Measurements from ENCODE around the gene KSR1. TPM values are rescaled to one million over a fixed set of nuclear protein-coding genes. Genes with fewer than 3 reads are reported as not detected.

The KSR1 gene
- total RNA-seq, 1 donor from 2014 or later: 19.3 TPM

DNA sequence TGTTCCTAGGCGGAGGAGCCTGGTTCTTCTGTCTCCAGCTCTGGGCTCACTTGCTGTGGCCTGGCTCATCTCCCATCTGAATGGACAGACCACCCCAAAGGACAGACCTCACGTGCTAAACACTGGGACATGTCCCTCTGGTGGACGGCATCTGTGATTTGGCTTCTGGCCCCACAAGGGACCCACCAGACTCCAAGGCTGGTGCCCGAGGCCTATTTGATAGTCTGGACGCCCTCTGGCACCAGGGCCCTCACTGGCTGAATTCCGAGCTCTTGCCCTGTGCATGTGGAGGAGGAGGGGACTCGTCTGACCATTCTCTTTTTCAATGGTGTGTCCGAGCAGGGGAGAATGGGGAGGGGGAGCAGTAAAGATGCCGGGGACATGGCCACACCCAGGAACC is 112.0 kb downstream of the KSR1 start:
- no peak for DNase-seq (ENCODE audit: low read depth, low spot score)

DNA sequence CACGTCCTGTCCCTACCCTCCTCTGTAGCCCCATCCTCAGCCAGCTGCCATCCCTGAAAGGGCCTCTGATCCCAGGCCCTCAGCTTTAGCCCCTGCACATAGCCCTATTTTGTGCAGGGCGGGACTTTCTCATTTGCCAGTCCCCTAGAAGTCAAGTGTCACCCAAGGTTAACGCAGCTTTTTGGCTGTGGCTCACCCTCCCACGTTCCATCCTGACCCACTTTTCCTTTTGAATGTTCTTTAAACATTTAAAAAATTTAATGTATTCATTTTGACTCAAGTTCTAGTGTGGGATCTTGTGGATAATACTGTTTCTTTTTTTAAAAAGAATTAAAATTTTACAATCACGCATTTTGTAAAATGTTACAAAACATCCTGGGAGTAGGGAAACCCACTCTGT is 112.6 kb downstream of the KSR1 start:
- DNase-seq (ENCODE audit: low read depth, low spot score): no peak

DNA sequence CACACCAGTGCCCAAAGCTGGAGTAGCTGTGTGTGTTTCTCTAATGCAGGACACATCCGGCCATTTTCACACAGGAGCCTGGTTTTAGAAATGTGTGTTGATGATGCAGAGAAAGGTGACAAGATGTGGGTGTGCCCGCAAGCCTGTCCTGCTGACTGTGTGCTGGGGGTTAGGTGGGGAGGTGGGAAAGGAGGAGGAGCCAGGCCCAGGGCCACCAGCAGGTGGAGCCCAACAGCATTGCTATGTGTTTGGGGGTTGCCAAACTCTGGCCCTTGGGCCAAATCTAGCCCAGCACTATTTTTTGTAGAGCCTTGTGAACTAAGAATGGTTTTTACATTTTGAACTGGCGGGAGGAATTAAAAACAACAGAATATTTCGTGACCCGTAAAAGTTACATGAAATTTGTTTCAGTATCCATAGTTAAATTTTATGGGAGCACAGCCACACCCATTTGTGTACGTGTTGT is 113.0 kb downstream of the KSR1 start:
- DNase-seq (ENCODE audit: low read depth, low spot score): no peak

DNA sequence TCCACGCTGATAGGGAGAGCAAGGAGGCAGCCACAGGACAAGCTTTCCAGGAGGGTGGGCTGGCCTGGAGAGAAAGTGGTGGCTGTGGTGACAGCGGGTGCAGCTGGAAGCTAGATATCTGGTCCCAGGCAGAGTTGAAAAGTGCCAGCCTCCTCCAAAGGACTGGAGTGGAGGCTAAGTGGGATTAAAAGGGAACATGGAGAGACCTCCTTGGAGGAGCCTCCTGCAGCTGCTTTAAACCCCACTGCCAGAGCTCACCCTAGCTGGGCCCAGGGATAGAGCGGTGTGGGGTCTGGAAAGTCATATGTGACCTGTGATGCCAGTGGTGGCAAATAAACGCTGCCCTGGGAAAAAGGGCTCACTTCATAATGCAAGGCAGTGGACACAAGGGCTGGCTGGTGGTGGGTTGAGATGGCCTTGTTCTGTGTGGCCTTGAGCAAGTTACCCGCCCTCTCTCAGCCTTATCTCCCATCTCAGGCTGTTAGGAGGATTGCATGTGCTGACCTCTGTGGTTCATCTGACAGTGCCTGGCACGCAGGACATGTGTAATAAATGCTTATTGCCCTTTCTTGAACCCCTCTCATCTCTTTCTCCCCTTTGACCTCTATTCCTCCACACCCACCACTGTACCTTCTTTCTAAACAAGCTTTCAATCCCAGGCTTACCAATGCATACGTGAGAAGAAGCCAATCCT is 113.8 kb downstream of the KSR1 start:
- no peak for DNase-seq (ENCODE audit: low read depth, low spot score)

DNA sequence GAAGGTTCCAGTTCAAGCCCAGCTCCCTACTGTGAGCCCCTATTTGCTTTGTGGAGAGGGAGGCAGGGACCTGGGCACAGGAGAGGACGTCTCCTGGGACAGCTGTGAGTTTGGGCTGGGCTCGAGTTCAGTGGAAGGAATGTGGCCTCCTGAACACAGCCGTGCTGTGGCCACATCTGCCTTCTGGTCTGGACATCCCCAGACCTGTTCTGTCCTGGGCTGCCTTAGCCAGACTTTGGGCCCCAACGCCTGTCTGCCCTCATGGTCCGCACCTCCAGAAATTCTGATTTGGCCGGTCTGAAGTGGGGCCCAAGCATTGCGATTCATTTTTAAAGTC is 114.3 kb downstream of the KSR1 start:
- DNase-seq (ENCODE audit: low read depth, low spot score): no peak

DNA sequence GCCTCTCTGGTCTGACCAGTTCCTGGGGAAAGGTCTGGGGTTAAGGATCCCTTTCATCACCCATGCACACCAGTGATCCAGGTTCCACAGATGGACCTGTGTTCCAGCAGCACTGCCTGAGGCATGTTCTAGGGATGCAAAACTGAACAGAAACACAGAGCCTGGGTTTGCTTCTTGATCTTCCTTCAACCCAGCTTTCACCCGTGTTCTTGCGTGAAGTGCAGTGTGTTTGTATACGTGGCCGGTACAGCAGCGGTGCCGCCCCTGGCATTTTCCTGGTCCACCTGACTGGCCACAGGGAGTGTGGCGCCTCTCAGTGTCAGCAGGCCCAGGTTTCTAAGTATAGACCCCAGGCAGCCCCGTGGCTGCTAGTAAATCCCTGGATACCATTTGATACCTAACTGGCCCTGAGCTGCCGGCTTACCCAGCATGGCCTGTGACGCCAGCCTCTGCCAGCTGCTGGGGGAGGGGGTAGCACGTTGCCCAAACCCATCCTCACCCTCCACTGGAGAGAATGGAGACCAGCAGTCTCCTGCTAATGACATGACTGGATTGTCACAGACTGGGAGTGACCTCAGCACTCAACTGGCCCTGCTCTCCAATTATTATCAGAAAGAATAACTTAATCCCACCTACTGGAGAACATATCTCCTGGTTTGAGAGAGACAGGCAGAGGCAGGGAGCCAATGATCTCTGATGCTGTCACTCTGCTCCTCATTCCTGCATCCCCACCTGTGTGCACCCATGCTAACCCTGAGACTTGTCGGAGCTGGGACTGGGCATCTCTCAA is 115.5 kb downstream of the KSR1 start:
- no peak for DNase-seq (ENCODE audit: low read depth, low spot score)

DNA sequence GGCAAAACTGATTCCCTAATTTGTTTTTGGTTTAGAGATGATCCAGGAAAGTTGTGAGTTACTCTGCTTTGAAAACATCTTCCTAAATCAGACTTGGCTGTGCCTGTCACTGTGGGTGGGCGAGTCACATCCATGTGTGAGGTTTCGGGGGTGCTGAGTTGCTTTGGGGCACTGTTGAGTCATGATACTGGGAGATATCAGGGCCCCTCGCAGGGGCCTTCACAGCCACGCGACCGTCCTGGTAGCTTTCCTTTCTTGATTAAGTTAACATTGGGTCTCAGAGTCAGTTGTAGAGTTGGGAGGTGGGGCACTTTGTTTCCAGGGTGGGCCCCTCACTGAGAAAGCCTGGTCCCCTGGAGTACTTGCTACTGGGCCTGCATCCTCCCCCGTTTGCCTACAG is 116.4 kb downstream of the KSR1 start:
- DNase-seq (ENCODE audit: low read depth, low spot score): no peak

DNA sequence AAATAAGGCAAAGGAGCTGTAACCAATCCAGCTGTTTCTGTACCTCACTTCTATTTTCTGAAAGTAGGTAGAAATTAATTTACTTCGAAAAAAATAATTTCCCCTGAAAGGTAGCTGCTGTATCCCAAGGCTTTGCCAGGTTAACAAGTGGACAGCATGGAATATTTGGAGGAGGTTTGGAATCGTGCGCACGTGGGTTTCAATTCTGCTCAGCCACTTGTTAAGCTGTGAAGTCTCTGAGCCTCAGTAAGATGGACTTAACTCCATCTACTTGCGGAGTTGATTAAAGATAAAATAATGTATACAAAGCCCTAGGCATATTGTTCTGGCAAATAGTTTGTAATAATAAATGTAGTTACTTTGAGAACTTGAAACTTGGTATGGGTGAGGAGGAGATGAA is 117.3 kb downstream of the KSR1 start:
- no peak for DNase-seq (ENCODE audit: low read depth, low spot score)

DNA sequence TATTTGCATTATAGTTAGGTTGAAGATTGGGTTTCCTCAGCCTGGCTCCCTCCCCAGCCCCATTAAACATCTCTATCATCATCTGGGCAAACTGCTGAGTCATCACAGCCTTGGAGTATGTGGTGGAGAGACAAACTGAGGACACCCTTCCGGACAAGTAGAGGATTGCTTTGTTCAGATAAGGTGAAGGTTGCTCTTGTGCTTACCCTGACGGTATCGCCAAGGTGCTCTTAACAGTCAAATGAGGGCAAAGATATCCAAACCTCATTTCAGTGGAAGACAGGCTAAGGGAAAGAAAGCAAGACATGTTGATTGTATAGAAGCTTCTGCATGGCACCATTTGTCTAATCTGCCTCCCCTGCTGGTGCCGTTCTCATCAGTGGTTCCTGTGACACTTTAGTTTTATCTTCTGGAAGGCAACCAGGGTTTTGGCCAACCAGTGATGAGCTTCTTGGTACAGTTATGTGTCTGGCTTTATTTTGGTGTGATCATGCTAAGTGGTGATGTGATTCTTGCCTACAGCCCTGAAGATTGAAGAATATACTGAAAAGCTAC is 117.8 kb downstream of the KSR1 start:
- DNase-seq (ENCODE audit: low read depth, low spot score): no peak

DNA sequence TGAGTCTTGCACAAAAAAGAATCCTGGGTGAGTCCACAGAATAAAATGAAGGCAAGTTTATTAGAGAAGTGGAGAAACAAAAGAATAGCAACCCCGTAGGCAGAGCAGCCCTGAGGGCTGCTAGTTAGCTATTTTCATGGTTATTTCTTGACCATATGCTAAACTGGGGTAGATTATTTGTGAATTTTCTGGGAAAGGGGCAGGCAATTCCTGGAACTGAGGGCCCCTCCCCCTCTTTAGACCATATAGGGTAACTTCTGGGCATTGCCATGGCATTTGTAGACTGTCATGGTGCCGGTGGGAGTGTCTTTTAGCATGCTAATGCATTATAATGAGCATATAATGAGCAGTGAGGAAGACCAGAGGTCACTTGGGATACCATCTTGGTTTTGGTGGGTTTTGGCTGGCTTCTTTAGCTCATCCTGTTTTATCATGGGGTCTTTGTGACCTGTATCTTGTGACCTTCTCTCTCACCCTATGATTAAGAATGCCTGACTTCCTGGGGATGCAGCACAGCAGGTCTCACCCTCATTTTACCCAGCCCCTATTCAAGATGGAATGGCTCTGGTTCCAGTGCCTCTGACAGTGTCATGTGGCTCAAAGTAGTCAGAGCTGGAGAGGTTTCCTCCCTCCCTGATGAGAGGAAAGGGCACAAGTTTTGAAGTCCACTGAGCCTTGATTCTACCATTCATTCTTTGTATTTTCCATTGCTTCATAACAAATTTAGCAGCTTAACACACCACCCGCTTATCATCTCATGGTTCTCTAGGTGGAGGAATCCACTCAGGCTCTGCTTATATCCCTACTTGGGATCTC is 119.1 kb downstream of the KSR1 start:
- no peak for DNase-seq (ENCODE audit: low read depth, low spot score)

DNA sequence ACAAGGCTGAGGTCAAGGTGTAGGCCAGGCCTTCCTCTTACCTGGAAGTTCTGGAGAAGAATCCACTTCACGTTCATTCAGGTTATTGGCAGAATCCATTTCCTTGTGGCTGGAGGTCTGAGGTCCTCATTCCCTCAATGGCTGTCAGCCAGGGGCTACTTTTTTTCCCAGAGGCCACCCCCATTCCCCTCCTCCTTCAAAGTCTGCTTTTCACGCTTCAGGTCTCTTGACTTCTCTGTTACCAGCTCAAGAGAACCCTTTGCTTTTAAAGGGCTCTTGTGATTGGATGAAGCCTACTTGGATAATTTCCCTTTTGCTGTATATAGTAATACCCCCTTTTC is 119.6 kb downstream of the KSR1 start:
- no peak for DNase-seq (ENCODE audit: low read depth, low spot score)

DNA sequence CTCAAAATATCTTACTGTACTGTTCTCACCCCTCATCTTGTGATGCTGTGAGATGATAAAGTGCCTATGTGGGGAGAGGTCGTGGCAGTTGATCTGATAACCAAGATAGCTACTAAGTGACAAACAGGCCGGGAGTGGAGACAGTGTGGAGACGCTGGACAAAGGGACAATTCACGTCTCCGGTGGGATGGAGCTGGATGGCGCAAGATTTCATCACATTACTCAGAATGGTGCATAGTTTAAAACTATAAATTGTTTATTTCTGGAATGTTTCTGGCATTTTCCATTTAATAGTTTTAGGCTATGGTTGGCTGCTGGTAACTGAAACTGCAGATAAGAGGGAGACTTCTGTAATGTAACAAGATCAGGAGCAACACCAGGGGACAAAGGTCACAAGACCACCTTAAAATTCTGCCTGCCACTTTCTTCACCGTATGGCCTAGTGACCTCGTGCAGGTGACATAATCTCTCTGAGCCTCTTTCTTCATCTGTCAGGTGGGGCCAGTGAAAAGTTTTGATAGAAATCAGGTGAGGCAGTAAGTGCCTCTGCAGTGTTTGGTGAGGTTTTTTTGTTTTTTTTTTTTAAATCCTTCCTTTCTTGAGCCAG is 120.3 kb downstream of the KSR1 start:
- no peak for DNase-seq (ENCODE audit: low read depth, low spot score)

DNA sequence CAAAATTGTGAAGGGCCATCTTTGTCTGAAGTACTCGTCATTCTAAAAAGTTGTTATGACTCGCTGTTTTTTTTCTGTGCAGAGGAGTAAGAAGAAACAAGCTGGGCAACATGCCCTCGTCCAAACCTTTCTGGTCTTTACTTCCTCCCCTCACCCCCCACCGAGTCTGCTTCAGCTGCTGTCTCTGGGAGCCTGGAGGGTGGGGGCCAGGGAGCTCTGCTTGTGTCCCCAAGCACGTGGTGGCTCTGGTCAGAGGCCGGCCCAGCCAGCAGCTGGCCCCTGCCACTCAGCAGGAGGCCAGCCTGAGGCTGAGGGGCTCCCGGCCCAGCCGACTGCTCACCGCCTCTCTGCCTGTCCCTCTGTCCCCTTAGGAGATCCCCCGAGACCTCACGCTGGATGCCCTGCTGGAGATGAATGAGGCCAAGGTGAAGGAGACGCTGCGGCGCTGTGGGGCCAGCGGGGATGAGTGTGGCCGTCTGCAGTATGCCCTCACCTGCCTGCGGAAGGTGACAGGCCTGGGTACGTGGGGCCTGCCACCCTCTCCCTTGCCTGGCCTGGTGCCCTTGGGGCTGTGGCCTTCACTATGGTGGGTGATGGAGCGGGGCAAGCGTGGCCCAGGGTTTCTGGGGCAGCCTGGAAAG is 121.0 kb downstream of the KSR1 start:
- DNase-seq (ENCODE audit: low read depth, low spot score): no peak

DNA sequence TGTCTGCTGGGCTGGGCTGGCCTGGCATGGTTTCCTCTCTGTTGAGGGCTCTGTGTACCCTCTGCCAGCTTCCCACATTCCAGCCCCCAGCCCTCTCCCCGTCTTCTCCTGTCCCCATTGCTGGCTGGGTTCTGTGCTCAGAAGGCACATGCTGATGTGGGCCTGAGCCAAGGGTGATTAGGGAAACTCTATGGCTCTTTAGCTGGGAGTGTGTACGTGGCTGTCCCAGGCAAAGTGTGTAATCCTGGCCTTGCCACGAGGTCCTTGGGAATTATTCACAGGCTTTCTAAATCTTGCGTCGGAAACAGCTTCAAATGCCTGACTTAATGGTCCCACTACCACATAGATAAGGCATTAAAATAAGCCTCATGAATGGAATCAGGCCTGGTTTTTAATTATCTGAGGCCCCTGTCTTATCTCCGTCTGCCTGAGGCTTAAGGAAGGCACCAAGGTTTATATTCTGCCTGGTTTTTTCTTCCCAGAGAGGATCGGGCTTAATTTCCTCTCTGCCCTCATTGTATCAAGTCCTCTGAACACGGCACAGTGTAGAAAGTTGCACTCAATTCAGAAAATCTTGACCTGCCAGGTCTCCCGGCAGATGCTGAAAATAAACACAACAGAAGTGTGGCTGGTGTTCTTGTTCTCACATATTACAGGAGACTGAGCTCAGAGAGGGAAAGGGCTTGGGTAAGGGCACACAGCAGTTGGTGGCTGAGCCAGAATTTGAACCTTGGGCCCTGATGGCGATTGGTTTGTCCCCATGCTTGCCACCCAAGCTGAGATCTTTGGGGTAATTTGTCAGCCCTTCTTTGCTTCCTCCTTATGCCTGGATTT is 121.9 kb downstream of the KSR1 start:
- no peak for DNase-seq (ENCODE audit: low read depth, low spot score)

DNA sequence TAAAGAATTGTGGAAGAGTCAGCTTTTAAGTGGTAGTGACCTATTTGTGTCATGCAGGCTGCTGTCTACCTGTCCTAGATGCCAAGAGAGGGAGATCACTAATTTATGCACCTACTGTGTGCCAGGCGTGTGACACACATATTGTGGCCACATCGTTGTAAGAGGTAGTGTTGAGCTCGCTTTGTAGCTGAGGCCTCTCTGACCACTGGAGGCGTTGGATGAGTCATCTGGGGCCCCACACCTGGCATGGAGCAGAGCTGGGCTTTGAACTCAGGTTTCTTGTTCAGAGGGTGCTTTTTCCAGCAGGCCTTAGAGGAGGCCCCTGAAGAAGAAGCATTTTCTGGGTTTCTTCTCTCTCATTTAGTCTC is 122.5 kb downstream of the KSR1 start:
- no peak for DNase-seq (ENCODE audit: low read depth, low spot score)

DNA sequence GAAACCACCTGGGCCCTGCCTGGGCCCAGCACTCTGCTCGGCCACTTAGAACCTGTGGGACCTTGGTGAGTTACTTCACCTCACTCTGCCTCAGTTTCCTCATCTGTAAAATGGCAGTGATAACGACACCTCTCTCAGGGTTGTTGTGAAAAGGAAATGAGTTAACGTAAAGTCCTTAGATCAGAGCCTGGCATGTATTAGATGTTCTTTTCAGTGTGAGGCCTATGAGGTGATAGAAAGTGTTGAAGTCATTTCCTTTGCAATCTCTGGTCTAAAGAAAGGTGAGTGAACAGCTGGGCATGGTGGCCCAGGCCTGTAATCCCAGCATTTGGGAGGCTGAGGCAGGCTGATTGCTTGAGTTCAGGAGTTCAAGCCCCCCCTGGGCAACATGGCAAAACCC is 123.1 kb downstream of the KSR1 start:
- no peak for DNase-seq (ENCODE audit: low read depth, low spot score)

DNA sequence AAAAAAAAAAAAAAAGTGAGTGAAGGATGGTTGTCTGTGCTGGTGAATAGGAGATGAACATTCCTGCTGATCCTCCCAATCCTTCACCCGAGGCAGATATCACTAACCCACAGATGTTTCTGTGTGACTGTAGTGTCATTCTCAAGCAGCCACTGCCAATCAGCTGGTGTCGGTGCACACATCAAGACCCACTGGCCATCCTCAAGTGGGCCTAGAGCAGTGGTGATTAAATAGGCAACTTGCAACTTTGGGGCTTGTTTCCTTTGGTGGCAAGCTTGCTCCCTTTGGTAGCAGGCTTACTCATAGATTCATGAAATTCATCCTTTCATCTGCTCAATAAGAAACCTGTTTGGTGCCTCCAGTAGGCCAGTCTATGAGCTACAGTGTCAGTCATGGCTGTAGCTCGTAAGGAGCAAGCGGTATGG is 123.7 kb downstream of the KSR1 start:
- DNase-seq (ENCODE audit: low read depth, low spot score): no peak

DNA sequence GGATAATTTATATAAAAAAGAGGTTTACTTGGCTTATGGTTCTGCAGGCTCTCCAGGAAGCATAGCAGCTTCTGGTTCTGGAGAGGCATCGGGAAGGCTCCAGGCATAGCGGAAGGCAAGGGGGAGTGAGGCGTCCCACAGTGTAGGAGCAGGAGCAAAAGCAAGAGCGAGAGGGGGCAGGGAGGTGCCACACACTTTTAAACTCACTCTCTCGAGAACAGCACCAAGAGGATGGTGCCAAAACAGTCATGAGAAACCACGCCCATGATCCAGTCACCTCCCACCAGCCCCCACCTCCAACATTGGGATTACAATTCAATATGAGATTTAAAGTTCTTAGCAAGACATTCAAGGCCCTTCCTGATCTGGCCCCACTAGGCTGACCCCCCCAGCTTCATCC is 124.8 kb downstream of the KSR1 start:
- no peak for DNase-seq (ENCODE audit: low read depth, low spot score)

DNA sequence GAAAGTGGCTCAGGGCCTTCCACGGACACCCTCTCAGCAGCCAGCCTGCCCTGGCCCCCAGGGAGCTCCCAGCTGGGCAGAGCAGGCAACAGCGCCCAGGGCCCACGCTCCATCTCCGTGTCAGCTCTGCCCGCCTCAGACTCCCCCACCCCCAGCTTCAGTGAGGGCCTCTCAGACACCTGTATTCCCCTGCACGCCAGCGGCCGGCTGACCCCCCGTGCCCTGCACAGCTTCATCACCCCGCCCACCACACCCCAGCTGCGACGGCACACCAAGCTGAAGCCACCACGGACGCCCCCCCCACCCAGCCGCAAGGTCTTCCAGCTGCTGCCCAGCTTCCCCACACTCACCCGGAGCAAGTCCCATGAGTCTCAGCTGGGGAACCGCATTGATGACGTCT is 126.4 kb downstream of the KSR1 start:
- DNase-seq (ENCODE audit: low read depth, low spot score): no peak

DNA sequence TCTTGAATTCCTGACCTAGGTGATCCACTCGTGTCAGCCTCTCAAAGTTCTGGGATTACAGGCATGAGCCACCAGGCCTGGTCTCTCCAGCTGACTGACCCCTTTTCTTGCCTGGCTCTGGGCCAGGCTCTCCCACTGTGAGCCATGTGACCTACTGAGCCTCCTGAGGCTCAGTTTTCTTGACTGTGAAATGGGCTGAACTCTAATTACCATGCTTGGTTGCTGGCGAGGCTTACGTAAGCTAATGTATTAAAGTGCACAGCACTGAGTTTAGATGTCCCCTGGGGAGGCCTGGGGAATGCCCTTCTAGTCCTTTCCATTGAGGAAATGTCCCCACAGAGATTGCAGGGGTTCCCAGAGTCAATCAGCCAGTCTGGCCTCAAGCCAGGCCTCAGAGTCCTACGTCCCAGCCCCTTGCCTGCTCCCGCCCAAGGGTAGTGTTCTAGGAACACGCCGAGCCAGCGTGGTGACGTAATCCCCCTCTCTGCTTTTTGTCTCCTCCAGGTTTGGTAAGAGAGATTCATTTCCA is 129.0 kb downstream of the KSR1 start:
- DNase-seq (ENCODE audit: low read depth, low spot score): no peak
